Measurements from ENCODE around the gene COP1. TPM values are rescaled to one million over a fixed set of nuclear protein-coding genes. Genes with fewer than 3 reads are reported as not detected.

COP1 gene
- total RNA-seq, 2 experiments from 2014 or later: 33.8 to 36.9 TPM

GRCh38 chr1:176193023-176193422, 14.1 kb downstream of the COP1 start:
- CTCF ChIA-PET: no interaction called here
- Mint-ChIP-seq H3K4me1 (ENCODE audit: low read depth) (peaks cover 75% of the 10 kb centered on the region), H3K27me3 (no peaks in the 10 kb centered on the region), H3K9me3 (peaks cover 9% of the 10 kb centered on the region), H3K36me3 (ENCODE audit: low read depth) (peaks cover 34% of the 10 kb centered on the region), H3K4me3 (no peak overlapping the region), H3K27ac (peak overlapping the region; percentile 63)
- no peak for DNase-seq
- ATAC-seq: peak; percentile 51
- POLR2A ChIA-PET: interaction anchor here (0.6 kb wide), 1 partner anchor 1304 kb away, joined by 3 read pairs; no protein-coding TSS in a partner anchor
- intact Hi-C loops (cut with micrococcal nuclease): loop anchor here (5.0 kb wide), 1 partner anchor 36 kb away; no protein-coding TSS in a partner anchor
- no peak for TF ChIP-seq CTCF (IDR thresholded peaks at IDR 0.05)

DNA sequence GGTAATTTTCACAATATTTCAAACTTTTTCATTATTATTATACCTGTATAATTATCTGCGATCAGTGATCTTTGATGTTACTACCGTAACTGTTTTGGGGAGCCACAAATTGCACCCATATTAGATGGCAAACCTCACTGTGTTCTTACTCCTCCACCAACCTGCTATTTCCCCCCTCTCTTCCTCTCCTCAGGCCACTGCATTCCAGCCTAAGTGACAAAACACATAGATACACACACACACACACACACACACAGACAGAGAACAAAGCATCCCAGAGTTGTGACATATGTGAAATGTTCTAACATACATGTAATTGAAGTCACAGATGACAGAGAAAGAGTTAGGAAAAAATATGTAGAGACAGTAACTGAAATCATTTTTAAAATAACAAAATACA, 18.5 kb downstream of the COP1 start:
- peaks cover 9% of the 10 kb centered on the region for H3K9me3 Mint-ChIP-seq
- CTCF ChIA-PET: no interaction called here
- POLR2A ChIA-PET: no interaction called here
- ATAC-seq: no peak
- no peak overlapping the region for H3K4me3 Mint-ChIP-seq
- no peak for TF ChIP-seq CTCF (IDR thresholded peaks at IDR 0.05)
- H3K27ac Mint-ChIP-seq: no peak overlapping the region
- H3K27me3 Mint-ChIP-seq: no peaks in the 10 kb centered on the region
- peaks cover 29% of the 10 kb centered on the region for H3K36me3 Mint-ChIP-seq (ENCODE audit: low read depth)
- H3K4me1 Mint-ChIP-seq (ENCODE audit: low read depth): peaks cover 74% of the 10 kb centered on the region
- intact Hi-C loops (cut with micrococcal nuclease): no loop called here
- DNase-seq: no peak

DNA sequence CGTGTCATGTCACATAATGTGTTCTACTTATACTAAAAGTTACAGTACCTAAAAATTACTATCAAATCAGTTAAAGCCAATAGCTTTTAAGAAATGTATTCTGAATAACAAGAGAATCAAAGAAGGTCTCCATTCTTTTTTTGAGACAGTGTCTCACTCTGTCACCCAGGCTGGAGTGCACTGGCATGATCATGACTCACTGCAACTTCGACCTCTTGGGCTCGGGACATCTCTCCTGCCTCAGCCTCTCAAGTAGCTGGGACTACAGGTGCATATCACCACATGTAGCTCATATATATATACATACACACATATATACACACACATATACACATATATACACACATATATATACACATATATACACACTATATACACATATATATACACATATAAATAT, 20.1 kb downstream of the COP1 start:
- no peak overlapping the region for H3K4me3 Mint-ChIP-seq
- intact Hi-C loops (cut with micrococcal nuclease): no loop called here
- DNase-seq (no peak), ATAC-seq (no peak)
- no peak overlapping the region for H3K27ac Mint-ChIP-seq
- TF ChIP-seq CTCF (IDR thresholded peaks at IDR 0.05): no peak
- H3K9me3 Mint-ChIP-seq: peaks cover 4% of the 10 kb centered on the region
- H3K4me1 Mint-ChIP-seq (ENCODE audit: low read depth): peaks cover 70% of the 10 kb centered on the region
- CTCF ChIA-PET: interaction anchor here (0.9 to 1.2 kb wide), 2 partner anchors 19 to 26 kb away, joined by 3 read pairs; no protein-coding TSS in a partner anchor
- POLR2A ChIA-PET: interaction anchor here (1.2 to 1.5 kb wide), 2 partner anchors 19 to 40 kb away, joined by 3 to 5 read pairs; no protein-coding TSS in a partner anchor
- H3K36me3 Mint-ChIP-seq (ENCODE audit: low read depth): peaks cover 26% of the 10 kb centered on the region
- no peaks in the 10 kb centered on the region for H3K27me3 Mint-ChIP-seq

- no peak for TF ChIP-seq CTCF (IDR thresholded peaks at IDR 0.05)
- ChIA-PET POLR2A (no interaction called here), CTCF (no interaction called here)
- H3K9me3 Mint-ChIP-seq: peaks cover under 1% of the 10 kb centered on the region
- peaks cover 28% of the 10 kb centered on the region for H3K36me3 Mint-ChIP-seq (ENCODE audit: low read depth)
- H3K27ac Mint-ChIP-seq: peak overlapping the region; percentile 68
- H3K4me3 Mint-ChIP-seq: no peak overlapping the region
- H3K27me3 Mint-ChIP-seq: no peaks in the 10 kb centered on the region
- DNase-seq (no peak), ATAC-seq (peak; percentile 34)
- peaks cover 59% of the 10 kb centered on the region for H3K4me1 Mint-ChIP-seq (ENCODE audit: low read depth)
- intact Hi-C loops (cut with micrococcal nuclease): no loop called here
Observed at GRCh38 chr1:176183618-176184017, 23.5 kb downstream of the COP1 start.

DNA sequence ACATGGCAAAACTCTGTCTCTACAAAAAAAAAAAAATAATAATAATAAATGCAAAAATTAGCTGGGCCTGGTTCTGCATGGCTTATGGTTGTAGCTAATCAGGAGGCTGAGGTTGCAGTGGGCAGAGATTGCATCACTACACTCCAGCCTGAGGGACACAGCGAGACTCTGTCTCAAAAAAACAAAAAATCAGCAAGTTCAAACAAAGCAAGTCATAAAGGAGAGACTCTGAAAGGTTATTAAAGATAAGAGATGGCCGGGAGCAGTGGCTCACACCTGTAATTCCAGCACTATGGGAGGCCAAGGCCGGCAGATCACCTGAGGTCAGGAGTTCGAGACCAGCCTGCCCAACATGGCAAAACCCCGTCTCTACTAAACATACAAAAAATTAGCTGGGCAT, 28.8 kb downstream of the COP1 start:
- no peak for TF ChIP-seq CTCF (IDR thresholded peaks at IDR 0.05)
- no peaks in the 10 kb centered on the region for H3K9me3 Mint-ChIP-seq
- peak; percentile 23 for ATAC-seq
- ChIA-PET POLR2A (no interaction called here), CTCF (interaction anchor here (0.9 kb wide), 1 partner anchor 1211 kb away, joined by 3 read pairs; no protein-coding TSS in a partner anchor)
- H3K4me1 Mint-ChIP-seq (ENCODE audit: low read depth): peaks cover 54% of the 10 kb centered on the region
- intact Hi-C loops (cut with micrococcal nuclease): no loop called here
- peak; percentile 20 for DNase-seq
- H3K27ac Mint-ChIP-seq: peak overlapping the region; percentile 94
- H3K4me3 Mint-ChIP-seq: peak overlapping the region; percentile 20
- peaks cover 49% of the 10 kb centered on the region for H3K36me3 Mint-ChIP-seq (ENCODE audit: low read depth)
- no peaks in the 10 kb centered on the region for H3K27me3 Mint-ChIP-seq

All from activated CD8-positive, alpha-beta T cell treated with anti-CD3 and anti-CD28 coated beads for 36 hours (primary cell).